Cardiac muscle cell (in vitro differentiated cells and primary cell): ENCODE data around the gene B4GALNT1. TPM values are rescaled to one million over a fixed set of nuclear protein-coding genes. Genes with fewer than 3 reads are reported as not detected.
"Not testable (repeated sequence)": the region's sequence is repeated elsewhere in the genome, so short reads cannot be mapped to it uniquely, and the experiment has no call there.

Source experiments
- DNase-seq, 2 donors: peaks; one replicate each; pipeline versions ENCODE4 v3.0.0 to v3.0.0-alpha.2; 2010 to 2017; ENCODE audit warnings: low read depth in 1 of 2, low spot score in 1 of 2
- H3K27ac ChIP-seq: fragments of 200-600 bp; sonication (generic); 2 replicates; pipeline ENCODE4 v1.5.1; 2016
- H3K27me3 ChIP-seq: fragments of 200-600 bp; sonication (generic); 2 replicates; pipeline ENCODE4 v1.6.0; 2016; ENCODE audit warnings: control low read depth
- H3K36me3 ChIP-seq: fragments of 200-600 bp; sonication (generic); 2 replicates; pipeline ENCODE4 v1.5.1; 2016; ENCODE audit warnings: control low read depth
- H3K4me1 ChIP-seq: fragments of 200-600 bp; sonication (generic); 2 replicates; pipeline ENCODE4 v1.8.1; 2017; ENCODE audit warnings: low read depth, mild to moderate bottlenecking, mixed run types
- H3K4me3 ChIP-seq: fragments of 200-600 bp; sonication (generic); 2 replicates; pipeline ENCODE4 v1.5.1; 2016; ENCODE audit warnings: mild to moderate bottlenecking
- H3K9me3 ChIP-seq: fragments of 200-600 bp; sonication (generic); 2 replicates; pipeline ENCODE4 v1.5.1; 2017; ENCODE audit warnings: low read depth, mild to moderate bottlenecking, control low read depth
- polyA plus RNA-seq: library from polyadenylated mRNA; unstranded; fragments of >200 nt; fragmentation: Nextera tagmentation; extraction: Ambion mirVana; gene quantifications from 2 replicates; pipeline ENCODE4 v1.2.1, GENCODE V29; 2016
- total RNA-seq: library from RNA; depleted of rRNA; stranded (reverse); fragments of >200 nt; gene quantifications from 2 replicates; pipeline ENCODE4 v1.2.3, GENCODE V29; 2016
- TF ChIP-seq, protein P1 (sequence below): IDR thresholded peaks from 2 replicates; pipeline ENCODE4 v1.5.1; 2012; ENCODE audit warnings: low read depth, mild to moderate bottlenecking, low read length

B4GALNT1 gene
- total and polyA plus RNA-seq, 2 experiments from 2014 or later: 0.29 TPM; not detected in 1

DNA sequence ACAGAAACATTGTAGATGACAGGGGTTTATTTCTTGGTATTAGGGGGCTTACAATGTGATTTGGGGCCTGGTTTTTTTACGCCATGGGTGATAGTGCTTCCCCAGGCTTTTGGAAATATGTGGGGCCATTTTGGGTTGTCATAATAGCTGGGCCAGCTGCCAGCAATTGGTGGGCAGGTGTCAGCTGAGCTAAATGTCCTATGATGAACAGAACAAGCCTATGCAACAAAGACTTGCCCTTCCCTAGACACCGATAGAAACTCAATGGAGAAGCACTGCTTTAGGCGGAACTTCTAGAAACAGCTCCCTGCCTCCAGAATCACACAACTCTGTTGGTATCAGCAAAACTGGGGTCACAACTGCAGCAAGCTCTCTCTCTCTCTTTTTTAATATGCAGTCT, 5.1 kb upstream of the B4GALNT1 start:
- Histone ChIP-seq H3K27ac (no peak overlapping the region), H3K27me3 (peaks cover 64% of the 10 kb centered on the region), H3K4me1 (no peaks in the 10 kb centered on the region), H3K4me3 (no peak overlapping the region), H3K36me3 (no peaks in the 10 kb centered on the region), H3K9me3 (no peaks in the 10 kb centered on the region)
- TF ChIP-seq, protein P1, sequence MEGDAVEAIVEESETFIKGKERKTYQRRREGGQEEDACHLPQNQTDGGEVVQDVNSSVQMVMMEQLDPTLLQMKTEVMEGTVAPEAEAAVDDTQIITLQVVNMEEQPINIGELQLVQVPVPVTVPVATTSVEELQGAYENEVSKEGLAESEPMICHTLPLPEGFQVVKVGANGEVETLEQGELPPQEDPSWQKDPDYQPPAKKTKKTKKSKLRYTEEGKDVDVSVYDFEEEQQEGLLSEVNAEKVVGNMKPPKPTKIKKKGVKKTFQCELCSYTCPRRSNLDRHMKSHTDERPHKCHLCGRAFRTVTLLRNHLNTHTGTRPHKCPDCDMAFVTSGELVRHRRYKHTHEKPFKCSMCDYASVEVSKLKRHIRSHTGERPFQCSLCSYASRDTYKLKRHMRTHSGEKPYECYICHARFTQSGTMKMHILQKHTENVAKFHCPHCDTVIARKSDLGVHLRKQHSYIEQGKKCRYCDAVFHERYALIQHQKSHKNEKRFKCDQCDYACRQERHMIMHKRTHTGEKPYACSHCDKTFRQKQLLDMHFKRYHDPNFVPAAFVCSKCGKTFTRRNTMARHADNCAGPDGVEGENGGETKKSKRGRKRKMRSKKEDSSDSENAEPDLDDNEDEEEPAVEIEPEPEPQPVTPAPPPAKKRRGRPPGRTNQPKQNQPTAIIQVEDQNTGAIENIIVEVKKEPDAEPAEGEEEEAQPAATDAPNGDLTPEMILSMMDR: no peak
- DNase-seq: no peak

DNA sequence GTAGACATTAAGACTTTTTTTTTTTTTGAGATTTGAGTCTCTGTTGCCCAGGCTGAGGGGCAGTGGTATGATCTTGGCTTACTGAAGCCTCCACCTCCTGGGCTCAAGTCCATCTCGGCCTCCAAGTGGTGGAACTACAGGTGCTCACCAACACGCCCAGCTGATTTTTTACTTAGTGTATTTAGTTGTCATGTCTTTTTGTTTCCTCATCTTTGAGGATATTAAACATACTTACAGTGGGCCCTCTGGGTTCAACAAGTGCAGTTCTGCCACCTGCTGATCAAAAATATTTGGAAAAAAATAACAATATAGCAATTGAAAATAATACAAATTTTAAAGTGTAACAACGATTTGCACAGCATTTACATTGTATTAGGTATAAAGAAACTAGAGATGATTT, 4.4 kb upstream of the B4GALNT1 start:
- Histone ChIP-seq H3K4me3 (no peak overlapping the region), H3K27me3 (peaks cover 71% of the 10 kb centered on the region), H3K36me3 (no peaks in the 10 kb centered on the region), H3K27ac (no peak overlapping the region), H3K9me3 (no peaks in the 10 kb centered on the region), H3K4me1 (no peaks in the 10 kb centered on the region)
- TF ChIP-seq, protein P1: no peak
- DNase-seq: no peak

DNA sequence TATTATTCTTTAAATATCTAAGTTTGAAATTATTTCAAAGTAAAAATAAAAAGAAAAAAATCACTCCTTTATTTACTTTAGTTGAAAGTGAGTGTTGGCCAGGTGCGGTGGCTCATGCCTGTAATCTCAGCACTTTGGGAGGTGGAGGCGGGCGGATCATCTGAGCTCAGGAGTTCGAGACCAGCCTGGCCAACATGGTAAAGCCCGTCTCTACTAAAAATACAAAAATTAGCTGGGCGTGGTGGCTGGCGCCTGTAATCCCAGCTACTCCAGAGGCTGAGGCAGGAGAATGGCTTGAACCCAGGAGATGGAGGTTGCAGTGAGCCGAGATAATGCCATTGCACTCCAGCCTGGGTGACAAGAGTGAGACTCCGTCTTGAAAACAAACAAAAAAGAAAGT, 3.7 kb upstream of the B4GALNT1 start:
- H3K4me3 ChIP-seq, H3K27ac ChIP-seq, H3K9me3 ChIP-seq, H3K4me1 ChIP-seq, H3K36me3 ChIP-seq, DNase-seq: not testable (repeated sequence)
- peaks cover 78% of the 10 kb centered on the region for H3K27me3 ChIP-seq

DNA sequence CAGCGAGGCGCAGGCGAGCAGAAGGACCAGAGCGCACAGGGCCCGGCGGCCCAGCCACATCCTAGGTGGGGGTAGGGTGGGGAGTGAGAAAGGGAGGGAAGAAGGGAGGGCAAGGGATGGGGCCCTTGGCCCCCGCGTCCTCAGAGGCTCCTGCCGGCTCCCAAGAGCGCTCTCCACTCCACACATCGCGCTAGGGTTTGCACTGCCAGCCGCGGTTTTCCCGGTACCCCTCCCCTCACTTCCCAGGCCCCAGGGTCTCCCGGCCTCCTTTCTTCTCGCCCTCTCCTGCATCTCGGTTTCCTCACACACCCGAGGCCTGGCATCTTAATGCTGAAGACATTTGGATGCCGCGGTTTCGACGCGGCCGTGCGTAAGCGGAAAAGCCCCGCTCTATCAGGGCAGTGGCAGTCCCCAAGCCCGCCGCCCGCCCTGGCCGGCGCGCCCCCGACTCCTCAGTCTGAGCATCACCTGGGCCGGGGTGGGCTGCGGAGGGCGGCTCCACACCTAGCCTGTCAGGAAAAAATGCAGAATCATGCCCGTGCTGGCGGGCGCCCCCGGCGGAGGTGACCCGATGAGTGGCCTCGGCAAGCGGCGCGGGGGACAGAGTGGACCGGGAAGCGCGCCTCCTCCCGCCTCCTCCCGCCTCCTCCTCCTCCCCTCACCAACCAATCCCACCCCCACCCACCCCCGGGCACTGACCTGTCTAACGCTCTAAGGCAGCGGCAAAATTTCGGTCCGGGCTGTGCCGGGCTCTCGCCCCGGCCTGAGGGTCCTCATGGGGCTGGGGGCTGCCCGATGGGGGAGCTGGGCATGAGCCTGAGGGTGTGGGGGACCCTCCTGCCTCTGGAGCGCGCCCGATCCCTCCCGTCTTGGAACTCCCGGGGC, 686 bp downstream of the B4GALNT1 start:
- H3K36me3 ChIP-seq: no peaks in the 10 kb centered on the region
- no peaks in the 10 kb centered on the region for H3K4me1 ChIP-seq
- H3K4me3 ChIP-seq: peak overlapping the region; percentile 38
- peaks cover 96% of the 10 kb centered on the region for H3K27me3 ChIP-seq
- H3K27ac ChIP-seq: no peak overlapping the region
- TF ChIP-seq, protein P1: no peak
- no peaks in the 10 kb centered on the region for H3K9me3 ChIP-seq
- no peak for DNase-seq

DNA sequence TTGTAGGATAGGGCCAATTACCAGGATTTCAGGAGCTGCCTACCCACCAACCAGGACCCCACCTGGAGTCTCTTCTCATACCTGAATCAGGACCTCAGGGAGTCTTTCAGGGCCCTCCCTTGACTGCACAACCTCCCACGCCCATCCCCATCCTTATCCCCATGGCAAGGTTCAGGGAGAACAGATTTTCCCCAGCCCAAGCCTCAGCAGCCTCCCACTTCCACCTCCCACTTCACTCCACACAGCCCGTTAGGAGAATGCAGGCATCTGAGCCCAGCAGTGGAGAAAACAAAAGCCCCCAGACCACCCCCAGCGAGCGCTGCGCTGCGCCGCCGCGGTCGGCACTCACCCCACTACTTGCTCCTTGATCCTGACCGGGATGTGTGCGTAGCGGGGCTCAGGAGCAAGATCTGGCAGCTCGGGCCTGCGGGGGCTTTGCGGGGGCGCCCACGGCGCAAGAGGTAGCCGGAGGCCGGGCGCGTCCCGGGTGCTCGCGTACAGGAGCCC, 1.4 kb downstream of the B4GALNT1 start:
- H3K9me3 ChIP-seq: no peaks in the 10 kb centered on the region

More for the DNA sequence above, 1.4 kb downstream of the B4GALNT1 start:
- no peak overlapping the region for H3K27ac ChIP-seq
- TF ChIP-seq, protein P1: no peak
- no peak for DNase-seq
- H3K27me3 ChIP-seq: peaks cover 98% of the 10 kb centered on the region
- H3K4me1 ChIP-seq: no peaks in the 10 kb centered on the region
- no peaks in the 10 kb centered on the region for H3K36me3 ChIP-seq
- H3K4me3 ChIP-seq: peak overlapping the region; percentile 38
